Activated naive CD4-positive, alpha-beta T cell treated with Interleukin-2 at 50 U/mL for 16 hours (primary cell): ENCODE results near the gene TMA7.

Experiments
- DNase-seq: peaks from one replicate; pipeline ENCODE4 v3.0.0-alpha.2; 2020

The TMA7 gene

DNA sequence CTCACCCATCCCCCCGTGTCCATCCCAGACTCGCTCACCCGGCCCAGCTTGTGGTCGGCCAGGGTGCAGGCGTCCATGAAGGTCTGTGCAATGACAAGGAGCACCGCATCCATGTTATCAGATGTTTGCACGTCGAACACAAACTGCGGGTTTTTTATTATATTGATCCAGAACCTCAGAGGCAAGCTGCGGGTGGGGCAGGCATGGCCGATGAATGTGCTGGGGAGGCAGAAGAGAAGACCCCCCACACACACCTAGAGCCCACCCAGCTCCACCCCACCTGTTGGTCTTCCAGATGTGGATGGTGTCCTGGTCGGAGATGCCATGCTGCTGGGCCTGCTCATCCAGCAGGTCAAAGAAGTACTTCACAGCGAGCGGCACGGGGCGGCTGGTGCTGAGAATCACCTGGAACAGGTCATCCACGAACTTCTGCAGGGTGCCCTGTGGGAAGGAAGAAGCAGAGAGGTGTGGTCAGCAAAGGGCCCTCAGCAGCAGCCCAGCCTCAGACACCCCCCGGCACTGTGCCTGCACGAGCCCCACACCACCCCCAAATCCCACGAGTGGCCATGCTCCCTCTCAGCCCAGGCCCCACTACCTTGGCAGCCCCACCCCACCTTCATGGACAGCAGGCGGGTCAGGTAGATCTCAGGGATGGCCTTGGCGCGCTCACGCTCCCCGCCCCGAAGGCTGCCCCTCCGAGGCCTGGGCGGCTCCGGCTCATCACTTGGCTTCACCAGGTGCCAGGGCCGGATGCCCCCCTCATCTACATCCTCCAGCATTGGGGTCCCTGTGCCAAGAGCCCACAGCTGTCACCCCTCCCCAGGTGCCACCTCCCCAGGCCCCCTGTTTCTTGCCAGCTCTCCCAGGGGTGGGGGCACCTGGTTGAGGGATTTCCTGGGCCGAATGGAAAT is 30.5 kb upstream of the TMA7 start:
- no peak for DNase-seq

- no peak for DNase-seq
These were observed 29.6 kb upstream of the TMA7 start for GRCh38 chr3:48410205-48411040.

GRCh38 chr3:48411041-48411588 is 28.9 kb upstream of the TMA7 start:
- no peak for DNase-seq

- DNase-seq, result no peak
These were observed 28.3 kb upstream of the TMA7 start for GRCh38 chr3:48411606-48412374.

- DNase-seq, result no peak
These were observed 27.6 kb upstream of the TMA7 start for GRCh38 chr3:48412375-48413001.

GRCh38 chr3:48413086-48413485 is 27.0 kb upstream of the TMA7 start:
- DNase-seq, result no peak

GRCh38 chr3:48413611-48414010 is 26.4 kb upstream of the TMA7 start:
- DNase-seq, result no peak

GRCh38 chr3:48414376-48415250 is 25.4 kb upstream of the TMA7 start:
- DNase-seq, result no peak

DNA sequence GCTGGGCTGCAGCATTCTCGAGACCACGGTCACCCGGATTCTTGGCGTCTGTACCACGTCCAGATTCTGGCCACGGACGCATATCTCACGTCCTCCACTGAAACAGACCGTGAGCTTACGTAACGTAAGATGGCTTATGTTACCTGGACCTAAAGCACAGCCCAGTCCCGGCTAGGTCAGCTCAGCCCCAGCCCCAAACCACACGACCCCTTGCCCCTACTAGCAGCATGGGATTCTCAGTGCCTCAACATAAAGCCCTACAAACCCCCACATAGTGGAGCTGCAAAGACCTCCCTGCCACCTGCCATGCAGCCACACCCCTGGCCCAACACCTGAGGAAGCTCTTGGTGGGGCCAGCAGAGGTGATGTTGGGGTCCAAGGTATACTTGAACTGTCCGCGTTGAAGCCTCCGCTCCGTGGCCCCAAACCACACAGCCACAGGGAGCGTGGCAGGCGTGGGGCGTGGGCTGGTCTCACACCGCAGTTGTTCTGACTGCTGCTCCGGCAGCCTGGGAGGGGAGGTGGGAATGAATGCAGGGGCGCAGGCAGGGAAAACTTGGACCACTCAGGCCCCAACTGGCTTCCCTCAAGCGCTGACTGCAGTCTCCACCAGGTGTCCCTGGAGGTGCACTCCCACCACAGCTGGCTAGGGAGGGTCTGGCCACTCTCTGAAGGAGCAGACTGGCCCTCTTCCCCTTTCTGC is 24.7 kb upstream of the TMA7 start:
- DNase-seq, result no peak

DNA sequence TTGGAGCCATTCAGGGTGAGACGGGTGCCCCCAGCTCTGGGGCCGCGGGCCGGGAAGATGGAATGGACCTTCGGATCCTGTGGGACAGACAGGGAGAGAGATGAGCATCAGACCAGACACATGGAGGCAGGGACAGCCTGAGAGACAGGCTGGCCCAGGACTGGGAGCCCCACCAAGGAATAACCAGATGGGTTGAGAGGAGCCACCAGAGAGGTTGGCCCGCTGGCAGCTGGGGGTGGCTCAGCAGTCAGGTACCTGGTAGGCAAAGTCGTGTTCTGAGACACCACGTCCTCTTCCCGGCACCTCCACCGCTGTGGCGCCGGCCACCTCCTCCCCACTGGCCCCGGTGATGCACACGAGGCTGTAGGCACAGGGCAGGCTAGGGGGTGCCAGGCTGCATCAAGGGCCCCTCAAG is 24.0 kb upstream of the TMA7 start:
- DNase-seq, result no peak

DNA sequence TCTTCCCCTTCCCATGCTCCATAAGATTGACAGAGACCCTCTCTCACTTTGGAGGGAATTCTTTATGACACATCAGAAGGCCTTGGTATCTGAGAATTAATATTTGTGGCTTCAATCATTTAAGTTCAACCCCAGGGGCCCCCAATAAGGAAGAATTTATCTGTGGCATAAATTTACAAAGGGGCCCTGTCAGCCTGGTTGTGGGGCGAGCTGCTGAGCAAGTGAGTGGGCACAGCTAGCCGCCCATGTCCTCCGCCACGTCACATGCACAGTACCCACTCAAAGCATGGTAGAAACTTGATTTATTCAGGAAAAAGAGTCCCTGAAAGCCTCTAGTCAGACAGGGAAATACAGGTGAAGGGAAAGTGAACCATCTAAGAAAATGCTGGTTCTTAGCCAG is 23.5 kb upstream of the TMA7 start:
- no peak for DNase-seq

DNA sequence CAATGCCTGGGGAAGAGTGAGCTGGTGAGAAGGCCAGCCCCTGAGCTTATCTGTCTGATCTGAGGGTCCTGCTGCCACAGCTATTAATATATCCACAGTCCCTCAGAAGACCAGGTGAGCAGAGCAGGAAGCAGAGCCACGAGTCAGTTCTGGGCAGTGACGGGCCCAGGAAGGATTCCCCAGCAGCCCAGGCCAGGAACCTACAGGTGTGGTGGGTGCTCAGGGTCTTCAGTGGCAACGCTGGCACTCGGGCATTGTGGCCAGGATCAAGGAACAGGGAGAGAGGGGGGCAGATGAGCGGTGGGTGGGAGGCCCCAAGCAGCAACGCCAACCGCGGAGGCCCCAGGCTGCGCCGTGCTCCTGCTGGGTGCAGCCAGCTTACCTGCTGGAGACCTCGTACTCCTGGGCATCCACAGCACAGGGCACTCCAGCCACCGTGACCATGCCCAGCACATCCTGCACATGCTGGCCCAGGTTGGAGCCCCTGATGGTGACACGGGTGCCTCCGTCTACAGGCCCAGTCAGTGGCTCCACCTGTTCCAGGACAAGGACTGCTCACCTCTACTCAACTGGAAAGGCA is 22.4 kb upstream of the TMA7 start:
- DNase-seq, result no peak

- DNase-seq, result no peak
These were observed 21.9 kb upstream of the TMA7 start for GRCh38 chr3:48418140-48418539.

- no peak for DNase-seq
These were observed 21.4 kb upstream of the TMA7 start for GRCh38 chr3:48418651-48419050.

DNA sequence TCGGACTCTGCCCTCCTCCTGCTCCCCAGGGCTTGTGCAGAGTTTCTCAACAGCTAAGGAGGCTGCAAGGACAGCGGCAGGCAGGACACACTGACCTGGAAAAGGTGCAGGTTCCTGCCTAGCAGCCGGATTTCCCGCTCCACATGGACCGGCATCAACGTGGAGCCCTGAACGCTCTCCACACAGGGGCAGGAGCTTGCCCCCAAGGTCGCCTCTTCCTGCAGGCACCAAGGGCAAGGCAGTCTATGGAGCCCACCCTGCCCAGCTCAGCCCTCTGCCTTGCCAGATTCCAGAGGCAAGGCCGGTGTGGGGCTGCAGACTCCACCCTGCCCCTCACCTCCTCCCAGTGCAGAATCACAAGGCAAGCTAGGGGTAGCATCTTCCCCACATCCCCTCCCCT is 20.9 kb upstream of the TMA7 start:
- no peak for DNase-seq

DNA sequence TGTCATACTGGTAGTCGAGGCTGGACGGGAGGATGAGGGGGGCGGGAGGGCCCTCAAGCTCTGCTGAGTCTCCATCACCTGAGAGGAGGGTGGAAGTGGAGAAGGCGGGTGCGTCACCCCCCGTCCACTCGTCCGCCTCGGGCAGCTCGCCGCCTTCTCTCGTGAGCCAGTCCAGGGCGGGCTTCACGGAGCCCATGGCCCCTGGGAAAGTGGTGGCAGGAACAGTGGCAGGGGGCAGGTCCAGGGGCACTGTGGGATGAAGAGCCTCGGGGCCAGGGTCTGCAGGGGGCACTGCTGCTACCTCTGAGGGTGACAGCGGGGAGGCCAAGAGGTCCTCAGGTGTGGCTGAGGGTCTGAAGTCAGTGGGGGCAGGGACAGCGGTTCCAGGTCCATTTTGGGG is 20.5 kb upstream of the TMA7 start:
- DNase-seq, result no peak

- DNase-seq, result no peak
These were observed 19.5 kb upstream of the TMA7 start for GRCh38 chr3:48420561-48420960.

DNA sequence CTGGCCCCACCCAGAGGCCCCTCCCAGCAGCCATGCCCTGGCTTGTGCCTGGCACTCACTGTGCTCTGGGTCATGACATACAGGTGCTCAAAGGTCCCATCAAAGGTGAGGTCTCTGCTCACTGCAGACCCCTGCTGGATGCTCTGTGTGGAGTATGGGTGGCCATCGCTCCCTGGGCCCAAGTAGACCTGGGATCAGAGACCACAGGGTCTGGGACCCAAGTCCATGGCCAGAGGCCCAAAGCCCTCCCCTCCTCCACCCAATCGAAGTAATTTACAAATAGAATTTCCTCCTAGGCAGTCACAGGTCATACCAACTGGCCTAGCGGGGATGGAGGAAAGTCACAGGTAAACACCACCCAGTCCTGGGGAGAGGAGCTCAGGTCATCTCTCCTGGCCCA is 17.8 kb upstream of the TMA7 start:
- DNase-seq, result no peak

DNA sequence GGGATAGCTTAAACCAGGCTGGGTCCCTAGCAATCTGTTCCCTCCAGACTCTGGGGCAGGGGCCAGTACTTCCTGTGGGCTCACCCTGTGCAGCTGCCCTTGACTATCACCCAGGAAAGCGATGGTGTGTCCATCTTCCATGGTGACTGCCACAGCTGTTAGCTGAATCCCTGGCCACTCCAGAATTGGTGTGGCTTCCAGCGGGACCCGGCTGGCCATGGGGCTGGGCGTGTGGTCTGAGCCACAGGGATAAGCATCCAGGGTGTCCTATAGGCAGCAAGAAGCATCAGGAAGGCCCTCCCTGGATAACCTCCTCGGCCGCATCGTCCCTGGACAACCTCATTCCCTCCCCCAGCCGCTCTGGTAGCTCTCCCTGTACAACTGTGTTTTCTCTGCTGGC is 17.4 kb upstream of the TMA7 start:
- DNase-seq, result no peak

GRCh38 chr3:48423241-48423882 is 16.7 kb upstream of the TMA7 start:
- DNase-seq, result no peak
